ENCODE data around the gene RASSF8.

DNA sequence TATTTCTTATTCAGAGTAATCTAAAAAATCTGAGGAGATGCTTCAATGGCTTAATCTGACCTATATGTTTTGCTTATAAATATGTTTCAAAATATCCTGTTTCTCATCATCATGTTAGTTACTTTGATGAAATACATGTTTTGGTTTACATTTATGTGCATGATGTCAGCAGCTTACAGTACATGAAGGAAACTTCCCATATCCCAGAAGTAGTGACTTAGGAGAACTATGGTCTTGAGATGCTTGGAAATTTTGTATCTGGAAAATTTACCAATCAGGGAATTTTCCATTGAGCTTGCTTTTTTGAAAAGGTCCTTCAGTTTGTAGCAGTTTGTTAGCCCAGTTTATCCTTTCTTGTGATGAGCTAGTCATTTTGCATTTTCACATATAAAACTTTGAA lies 73.3 kb downstream of the RASSF8 start:
- TF ChIP-seq POLR2A (IDR thresholded peaks at IDR 0.05): no peak
- TF ChIP-seq, protein P1, sequence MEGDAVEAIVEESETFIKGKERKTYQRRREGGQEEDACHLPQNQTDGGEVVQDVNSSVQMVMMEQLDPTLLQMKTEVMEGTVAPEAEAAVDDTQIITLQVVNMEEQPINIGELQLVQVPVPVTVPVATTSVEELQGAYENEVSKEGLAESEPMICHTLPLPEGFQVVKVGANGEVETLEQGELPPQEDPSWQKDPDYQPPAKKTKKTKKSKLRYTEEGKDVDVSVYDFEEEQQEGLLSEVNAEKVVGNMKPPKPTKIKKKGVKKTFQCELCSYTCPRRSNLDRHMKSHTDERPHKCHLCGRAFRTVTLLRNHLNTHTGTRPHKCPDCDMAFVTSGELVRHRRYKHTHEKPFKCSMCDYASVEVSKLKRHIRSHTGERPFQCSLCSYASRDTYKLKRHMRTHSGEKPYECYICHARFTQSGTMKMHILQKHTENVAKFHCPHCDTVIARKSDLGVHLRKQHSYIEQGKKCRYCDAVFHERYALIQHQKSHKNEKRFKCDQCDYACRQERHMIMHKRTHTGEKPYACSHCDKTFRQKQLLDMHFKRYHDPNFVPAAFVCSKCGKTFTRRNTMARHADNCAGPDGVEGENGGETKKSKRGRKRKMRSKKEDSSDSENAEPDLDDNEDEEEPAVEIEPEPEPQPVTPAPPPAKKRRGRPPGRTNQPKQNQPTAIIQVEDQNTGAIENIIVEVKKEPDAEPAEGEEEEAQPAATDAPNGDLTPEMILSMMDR (IDR thresholded peaks at IDR 0.05 in 8 of 11, conservative IDR thresholded peaks at IDR 0.05 in 3 of 11): no peak

All from spleen (tissue), 7 donors.